HL-60 (cell line): Measurements from ENCODE around the gene BCAS4.

Experiments used
- POLR2AphosphoS5 ChIP-seq: IDR thresholded peaks from 2 replicates; pipeline ENCODE4 v1.6.1; 2012; ENCODE audit warnings: low read depth
- SPI1 ChIP-seq: IDR thresholded peaks from 2 replicates; pipeline ENCODE4 v1.6.1; 2012; ENCODE audit warnings: low read depth, mild to moderate bottlenecking, borderline replicate concordance
- TF ChIP-seq, protein P1 (sequence below): IDR thresholded peaks from one replicate; pipeline ENCODE4 v1.5.1; 2011; ENCODE audit warnings: low read length, control low read depth, inconsistent platforms; ENCODE audit not compliant: insufficient read depth
- TF ChIP-seq, protein P2 (sequence below): IDR thresholded peaks from 2 replicates; pipeline ENCODE4 v1.6.1; 2012; ENCODE audit warnings: low read depth; ENCODE audit not compliant: insufficient replicate concordance

GRCh38 chr20:50859161-50859560 lies 64.3 kb downstream of the BCAS4 start:
- TF ChIP-seq, protein P1, sequence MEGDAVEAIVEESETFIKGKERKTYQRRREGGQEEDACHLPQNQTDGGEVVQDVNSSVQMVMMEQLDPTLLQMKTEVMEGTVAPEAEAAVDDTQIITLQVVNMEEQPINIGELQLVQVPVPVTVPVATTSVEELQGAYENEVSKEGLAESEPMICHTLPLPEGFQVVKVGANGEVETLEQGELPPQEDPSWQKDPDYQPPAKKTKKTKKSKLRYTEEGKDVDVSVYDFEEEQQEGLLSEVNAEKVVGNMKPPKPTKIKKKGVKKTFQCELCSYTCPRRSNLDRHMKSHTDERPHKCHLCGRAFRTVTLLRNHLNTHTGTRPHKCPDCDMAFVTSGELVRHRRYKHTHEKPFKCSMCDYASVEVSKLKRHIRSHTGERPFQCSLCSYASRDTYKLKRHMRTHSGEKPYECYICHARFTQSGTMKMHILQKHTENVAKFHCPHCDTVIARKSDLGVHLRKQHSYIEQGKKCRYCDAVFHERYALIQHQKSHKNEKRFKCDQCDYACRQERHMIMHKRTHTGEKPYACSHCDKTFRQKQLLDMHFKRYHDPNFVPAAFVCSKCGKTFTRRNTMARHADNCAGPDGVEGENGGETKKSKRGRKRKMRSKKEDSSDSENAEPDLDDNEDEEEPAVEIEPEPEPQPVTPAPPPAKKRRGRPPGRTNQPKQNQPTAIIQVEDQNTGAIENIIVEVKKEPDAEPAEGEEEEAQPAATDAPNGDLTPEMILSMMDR = no peak
- TF ChIP-seq POLR2AphosphoS5 (no peak), SPI1 (no peak)
- TF ChIP-seq, protein P2, sequence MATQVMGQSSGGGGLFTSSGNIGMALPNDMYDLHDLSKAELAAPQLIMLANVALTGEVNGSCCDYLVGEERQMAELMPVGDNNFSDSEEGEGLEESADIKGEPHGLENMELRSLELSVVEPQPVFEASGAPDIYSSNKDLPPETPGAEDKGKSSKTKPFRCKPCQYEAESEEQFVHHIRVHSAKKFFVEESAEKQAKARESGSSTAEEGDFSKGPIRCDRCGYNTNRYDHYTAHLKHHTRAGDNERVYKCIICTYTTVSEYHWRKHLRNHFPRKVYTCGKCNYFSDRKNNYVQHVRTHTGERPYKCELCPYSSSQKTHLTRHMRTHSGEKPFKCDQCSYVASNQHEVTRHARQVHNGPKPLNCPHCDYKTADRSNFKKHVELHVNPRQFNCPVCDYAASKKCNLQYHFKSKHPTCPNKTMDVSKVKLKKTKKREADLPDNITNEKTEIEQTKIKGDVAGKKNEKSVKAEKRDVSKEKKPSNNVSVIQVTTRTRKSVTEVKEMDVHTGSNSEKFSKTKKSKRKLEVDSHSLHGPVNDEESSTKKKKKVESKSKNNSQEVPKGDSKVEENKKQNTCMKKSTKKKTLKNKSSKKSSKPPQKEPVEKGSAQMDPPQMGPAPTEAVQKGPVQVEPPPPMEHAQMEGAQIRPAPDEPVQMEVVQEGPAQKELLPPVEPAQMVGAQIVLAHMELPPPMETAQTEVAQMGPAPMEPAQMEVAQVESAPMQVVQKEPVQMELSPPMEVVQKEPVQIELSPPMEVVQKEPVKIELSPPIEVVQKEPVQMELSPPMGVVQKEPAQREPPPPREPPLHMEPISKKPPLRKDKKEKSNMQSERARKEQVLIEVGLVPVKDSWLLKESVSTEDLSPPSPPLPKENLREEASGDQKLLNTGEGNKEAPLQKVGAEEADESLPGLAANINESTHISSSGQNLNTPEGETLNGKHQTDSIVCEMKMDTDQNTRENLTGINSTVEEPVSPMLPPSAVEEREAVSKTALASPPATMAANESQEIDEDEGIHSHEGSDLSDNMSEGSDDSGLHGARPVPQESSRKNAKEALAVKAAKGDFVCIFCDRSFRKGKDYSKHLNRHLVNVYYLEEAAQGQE = no peak
